Measurements from ENCODE around the gene SIDT1. TPM values are rescaled to one million over a fixed set of nuclear protein-coding genes. Genes with fewer than 3 reads are reported as not detected.
"Not testable (repeated sequence)": the region's sequence is repeated elsewhere in the genome, so short reads cannot be mapped to it uniquely, and the experiment has no call there.

The SIDT1 gene
- polyA plus RNA-seq, 2 donors = 0.41 to 1.0 TPM

DNA sequence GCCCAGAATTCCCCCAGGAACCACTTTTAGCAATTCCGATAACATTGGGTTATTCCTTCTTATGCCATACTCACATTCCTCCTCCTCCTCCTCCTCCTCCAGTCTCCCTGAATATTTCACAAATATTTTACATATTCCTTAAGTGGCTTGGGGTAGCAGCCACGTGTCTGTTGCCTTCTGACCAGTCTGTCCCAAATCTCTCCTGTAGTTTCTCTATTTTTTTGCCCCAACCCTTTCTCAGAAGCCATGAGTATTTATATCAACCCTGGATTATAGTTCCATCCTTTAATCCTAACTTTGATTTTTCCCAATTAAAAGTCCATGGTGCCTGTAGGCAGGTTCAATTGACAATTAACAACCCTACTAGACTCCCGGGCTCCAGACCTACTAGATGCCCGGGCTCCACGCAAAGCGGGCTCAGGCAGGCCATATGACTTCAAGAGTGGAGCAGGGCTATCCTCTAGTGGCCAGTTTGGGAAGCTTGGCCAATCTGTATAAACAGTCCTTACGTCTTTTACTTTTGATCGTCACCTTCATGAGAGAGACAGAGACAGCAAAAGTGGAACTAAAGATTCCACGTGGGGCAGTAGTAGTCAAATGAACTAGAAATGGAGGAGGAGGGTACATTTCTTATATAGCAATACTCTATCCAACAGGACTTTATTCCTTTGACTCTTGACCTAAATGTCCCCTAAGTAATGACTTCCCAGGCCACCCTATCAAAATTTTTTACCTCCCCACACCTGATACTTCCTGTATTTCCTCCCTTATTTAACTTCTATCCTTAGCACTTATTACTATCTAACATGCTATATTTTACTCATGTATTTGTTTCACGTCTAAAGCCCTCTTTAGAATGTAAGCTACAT lies 94.4 kb downstream of the SIDT1 start:
- H3K9me3 ChIP-seq (ENCODE audit: control insufficient read depth in 2 of 2, insufficient read depth in 1 of 2, low read depth in 1 of 2, low read length in 1 of 2) = no peaks in the 10 kb centered on the region
- no peak overlapping the region for H3K27ac ChIP-seq (ENCODE audit: low read depth in 2 of 2, low read length in 1 of 2)
- no peak overlapping the region for H3K4me3 ChIP-seq (ENCODE audit: low read depth in 1 of 2, low read length in 2 of 2)
- WGBS, 2 donors = 27 to 31% methylated on average over 10 of the region's 10 CpGs
- no peaks in the 10 kb centered on the region for H3K4me1 ChIP-seq (ENCODE audit: control insufficient read depth in 2 of 2, insufficient read depth in 2 of 2, low read length in 1 of 2)
- peaks cover 0 to 3% of the 10 kb centered on the region in 2 donors for H3K36me3 ChIP-seq (ENCODE audit: control insufficient read depth in 2 of 2, insufficient read depth in 2 of 2, low read length in 1 of 2)
- no peaks in the 10 kb centered on the region for H3K27me3 ChIP-seq (ENCODE audit: control insufficient read depth in 1 of 2, insufficient read depth in 2 of 2, low read length in 2 of 2)

GRCh38 chr3:113628316-113628715 lies 96.0 kb downstream of the SIDT1 start:
- Histone ChIP-seq H3K9me3 (ENCODE audit: control insufficient read depth in 2 of 2, insufficient read depth in 1 of 2, low read depth in 1 of 2, low read length in 1 of 2) (no peaks in the 10 kb centered on the region), H3K36me3 (ENCODE audit: control insufficient read depth in 2 of 2, insufficient read depth in 2 of 2, low read length in 1 of 2) (peaks cover 0 to 3% of the 10 kb centered on the region in 2 donors), H3K27ac (ENCODE audit: low read depth in 2 of 2, low read length in 1 of 2) (no peak overlapping the region), H3K27me3 (ENCODE audit: control insufficient read depth in 1 of 2, insufficient read depth in 2 of 2, low read length in 2 of 2) (no peaks in the 10 kb centered on the region), H3K4me1 (ENCODE audit: control insufficient read depth in 2 of 2, insufficient read depth in 2 of 2, low read length in 1 of 2) (no peaks in the 10 kb centered on the region), H3K4me3 (ENCODE audit: low read depth in 1 of 2, low read length in 2 of 2) (no peak overlapping the region)
- WGBS, 2 donors = 83 to 93% methylated on average over 2 of the region's 2 CpGs

DNA sequence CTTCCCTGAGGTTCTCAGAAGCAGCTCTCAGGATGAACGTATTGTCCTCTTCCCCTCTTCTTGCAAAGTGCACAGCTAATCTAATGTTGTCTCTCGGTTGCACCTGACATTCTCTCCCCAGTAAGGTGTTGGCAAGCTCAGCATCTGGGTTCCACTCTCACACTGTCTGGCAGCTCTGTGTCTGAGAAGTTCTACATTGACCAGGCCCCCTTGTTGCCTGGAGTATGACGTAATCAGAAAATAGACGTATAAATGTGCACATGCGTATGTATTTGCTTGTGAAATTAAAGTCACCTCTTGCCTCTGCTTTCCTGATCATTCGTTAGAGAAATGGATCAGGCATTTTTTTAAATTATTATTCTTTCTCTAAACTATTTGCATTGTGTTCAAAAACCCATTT lies 96.4 kb downstream of the SIDT1 start:
- H3K4me3 ChIP-seq (ENCODE audit: low read depth in 1 of 2, low read length in 2 of 2) = no peak overlapping the region
- H3K9me3 ChIP-seq (ENCODE audit: control insufficient read depth in 2 of 2, insufficient read depth in 1 of 2, low read depth in 1 of 2, low read length in 1 of 2) = no peaks in the 10 kb centered on the region
- no peaks in the 10 kb centered on the region for H3K4me1 ChIP-seq (ENCODE audit: control insufficient read depth in 2 of 2, insufficient read depth in 2 of 2, low read length in 1 of 2)
- peaks cover 0 to 3% of the 10 kb centered on the region in 2 donors for H3K36me3 ChIP-seq (ENCODE audit: control insufficient read depth in 2 of 2, insufficient read depth in 2 of 2, low read length in 1 of 2)
- H3K27me3 ChIP-seq (ENCODE audit: control insufficient read depth in 1 of 2, insufficient read depth in 2 of 2, low read length in 2 of 2) = no peaks in the 10 kb centered on the region
- no peak overlapping the region for H3K27ac ChIP-seq (ENCODE audit: low read depth in 2 of 2, low read length in 1 of 2)
- WGBS, 2 donors = 85 to 91% methylated on average over 6 of the region's 6 CpGs

DNA sequence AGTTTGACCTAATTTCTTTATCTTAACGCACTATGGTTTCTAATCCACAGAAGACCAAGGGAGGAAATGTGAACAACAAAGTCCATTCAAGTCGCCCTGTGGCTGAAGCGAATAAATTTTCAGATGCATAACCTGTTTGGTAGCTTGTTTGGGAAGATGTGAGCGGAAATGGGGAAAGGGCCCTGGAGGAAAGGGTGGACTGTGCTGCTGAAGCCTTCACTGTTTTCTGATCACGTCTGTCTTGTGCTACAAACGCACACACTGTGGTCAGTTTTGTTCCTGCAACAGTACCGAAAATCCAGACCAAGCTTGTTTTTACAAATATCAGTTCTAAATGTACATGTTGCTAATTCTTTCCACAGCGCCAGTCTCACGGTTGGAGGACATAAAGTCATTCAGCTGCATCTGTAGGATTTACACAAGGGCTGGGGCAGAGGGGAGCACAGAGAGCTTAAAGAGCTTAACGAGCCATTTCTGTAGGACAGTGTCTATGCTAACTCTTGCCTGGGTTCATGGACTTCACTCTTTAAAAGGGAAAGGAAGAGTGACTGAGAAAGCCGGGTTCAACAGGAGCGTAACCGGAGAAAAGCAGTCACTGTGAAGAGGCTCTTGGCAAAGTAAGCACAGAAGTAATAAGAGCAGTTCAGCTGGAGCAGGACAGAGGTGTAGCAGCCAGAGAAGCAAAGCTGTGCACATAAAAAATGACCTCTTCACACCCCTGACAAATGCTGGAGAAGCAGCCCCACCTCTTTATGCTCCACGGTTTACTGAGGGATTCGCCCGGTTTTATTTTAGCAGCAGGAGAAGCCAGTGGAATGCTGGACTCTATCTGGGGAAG lies 97.4 kb downstream of the SIDT1 start:
- Histone ChIP-seq H3K9me3 (ENCODE audit: control insufficient read depth in 2 of 2, insufficient read depth in 1 of 2, low read depth in 1 of 2, low read length in 1 of 2) (no peaks in the 10 kb centered on the region), H3K36me3 (ENCODE audit: control insufficient read depth in 2 of 2, insufficient read depth in 2 of 2, low read length in 1 of 2) (peaks cover 0 to 3% of the 10 kb centered on the region in 2 donors), H3K4me1 (ENCODE audit: control insufficient read depth in 2 of 2, insufficient read depth in 2 of 2, low read length in 1 of 2) (no peaks in the 10 kb centered on the region), H3K27ac (ENCODE audit: low read depth in 2 of 2, low read length in 1 of 2) (no peak overlapping the region), H3K4me3 (ENCODE audit: low read depth in 1 of 2, low read length in 2 of 2) (no peak overlapping the region), H3K27me3 (ENCODE audit: control insufficient read depth in 1 of 2, insufficient read depth in 2 of 2, low read length in 2 of 2) (no peaks in the 10 kb centered on the region)
- WGBS, 2 donors = 74 to 76% methylated on average over 16 of the region's 16 CpGs

DNA sequence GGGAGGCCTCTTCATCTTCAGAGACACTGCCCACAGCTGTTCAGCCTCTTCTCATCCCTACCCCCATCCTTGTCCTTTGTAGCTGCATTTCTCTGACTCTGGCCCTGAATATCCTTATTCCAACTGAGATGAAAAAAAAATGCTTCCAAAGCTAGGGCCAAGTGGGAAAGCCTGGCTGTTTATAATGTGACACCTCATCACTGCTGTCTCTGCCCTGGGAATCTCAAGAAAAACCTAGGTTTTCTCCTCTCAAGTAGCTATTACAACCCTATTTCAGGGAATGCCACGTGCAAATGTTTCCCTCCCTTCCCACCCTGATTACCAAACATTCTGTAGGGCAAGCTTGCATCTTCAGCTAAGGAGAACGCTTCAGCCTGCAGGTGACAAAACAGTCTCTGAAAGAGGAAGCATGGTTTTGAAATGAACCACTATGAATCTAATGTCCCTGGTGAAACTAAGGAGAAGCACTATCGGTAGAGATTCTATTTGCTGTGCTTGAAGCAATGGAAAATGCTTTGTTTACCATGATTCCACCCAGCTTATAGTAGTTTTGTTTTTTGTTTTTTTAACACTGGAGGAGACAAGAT lies 98.7 kb downstream of the SIDT1 start:
- 69% methylated on average over 3 of the region's 3 CpGs for WGBS, 2 donors
- Histone ChIP-seq H3K4me1 (ENCODE audit: control insufficient read depth in 2 of 2, insufficient read depth in 2 of 2, low read length in 1 of 2) (no peaks in the 10 kb centered on the region), H3K27me3 (ENCODE audit: control insufficient read depth in 1 of 2, insufficient read depth in 2 of 2, low read length in 2 of 2) (no peaks in the 10 kb centered on the region), H3K9me3 (ENCODE audit: control insufficient read depth in 2 of 2, insufficient read depth in 1 of 2, low read depth in 1 of 2, low read length in 1 of 2) (no peaks in the 10 kb centered on the region), H3K4me3 (ENCODE audit: low read depth in 1 of 2, low read length in 2 of 2) (no peak overlapping the region), H3K27ac (ENCODE audit: low read depth in 2 of 2, low read length in 1 of 2) (no peak overlapping the region), H3K36me3 (ENCODE audit: control insufficient read depth in 2 of 2, insufficient read depth in 2 of 2, low read length in 1 of 2) (peaks cover 0 to 3% of the 10 kb centered on the region in 2 donors)

DNA sequence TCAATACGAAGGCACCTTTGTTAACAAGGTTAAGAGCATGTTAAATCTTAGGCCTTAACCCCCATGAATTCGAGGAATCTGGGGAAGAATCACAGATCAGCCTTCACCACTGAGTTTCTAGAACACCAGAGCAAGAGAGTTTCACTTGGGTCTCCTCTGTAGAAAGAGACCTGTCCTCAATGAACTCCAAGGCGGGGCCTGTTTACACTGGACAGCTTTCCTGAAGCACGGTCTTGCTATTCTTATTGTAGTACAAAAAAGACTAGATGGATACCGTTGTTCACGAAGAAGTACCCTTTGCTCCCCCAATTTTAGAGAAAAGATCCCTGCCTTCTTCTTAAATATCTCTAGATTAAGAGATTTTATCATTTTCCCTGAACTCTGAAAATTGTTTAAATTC lies 99.2 kb downstream of the SIDT1 start:
- Histone ChIP-seq H3K4me1 (ENCODE audit: control insufficient read depth in 2 of 2, insufficient read depth in 2 of 2, low read length in 1 of 2) (no peaks in the 10 kb centered on the region), H3K4me3 (ENCODE audit: low read depth in 1 of 2, low read length in 2 of 2) (no peak overlapping the region), H3K9me3 (ENCODE audit: control insufficient read depth in 2 of 2, insufficient read depth in 1 of 2, low read depth in 1 of 2, low read length in 1 of 2) (no peaks in the 10 kb centered on the region), H3K27me3 (ENCODE audit: control insufficient read depth in 1 of 2, insufficient read depth in 2 of 2, low read length in 2 of 2) (no peaks in the 10 kb centered on the region), H3K36me3 (ENCODE audit: control insufficient read depth in 2 of 2, insufficient read depth in 2 of 2, low read length in 1 of 2) (peaks cover 0 to 3% of the 10 kb centered on the region in 2 donors), H3K27ac (ENCODE audit: low read depth in 2 of 2, low read length in 1 of 2) (no peak overlapping the region)
- 83 to 84% methylated on average over 6 of the region's 6 CpGs for WGBS, 2 donors

DNA sequence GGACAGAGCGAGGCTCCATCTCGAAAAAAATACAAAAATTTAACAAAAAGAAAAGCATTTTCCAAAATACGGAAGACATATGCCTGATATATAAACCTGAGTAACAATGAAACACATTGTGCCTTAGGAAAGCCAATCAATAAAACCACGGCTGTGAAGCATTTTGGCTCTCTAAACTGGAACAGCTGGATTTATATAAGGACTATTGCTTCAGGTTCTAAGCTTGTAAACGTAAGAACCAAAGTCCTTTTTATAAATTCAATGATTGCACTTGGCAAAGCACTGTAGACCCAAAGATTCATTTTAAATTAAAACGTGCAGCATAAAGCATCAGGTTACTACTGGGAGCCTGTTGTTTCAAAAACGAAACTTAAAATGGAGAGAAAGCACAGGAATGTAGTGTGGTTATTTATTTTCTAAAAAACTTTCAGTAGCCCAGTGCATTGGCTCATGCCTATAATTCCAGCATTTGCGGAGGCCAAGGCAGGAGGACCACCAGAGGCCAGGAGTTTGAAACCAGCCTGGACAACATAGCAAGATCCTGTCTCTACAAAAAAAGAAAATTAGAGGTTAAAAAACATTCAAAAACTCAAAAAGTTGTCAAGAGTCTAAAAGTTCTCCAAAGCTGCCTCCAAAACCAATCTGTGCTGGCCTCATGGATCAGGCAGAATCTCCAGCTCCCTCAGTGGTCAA lies 102.6 kb downstream of the SIDT1 start:
- WGBS, 2 donors = 69 to 79% methylated on average over 8 of the region's 8 CpGs
- Histone ChIP-seq H3K27ac (ENCODE audit: low read depth in 2 of 2, low read length in 1 of 2) (no peak overlapping the region), H3K9me3 (ENCODE audit: control insufficient read depth in 2 of 2, insufficient read depth in 1 of 2, low read depth in 1 of 2, low read length in 1 of 2) (no peaks in the 10 kb centered on the region), H3K4me3 (ENCODE audit: low read depth in 1 of 2, low read length in 2 of 2) (no peak overlapping the region), H3K4me1 (ENCODE audit: control insufficient read depth in 2 of 2, insufficient read depth in 2 of 2, low read length in 1 of 2) (no peaks in the 10 kb centered on the region), H3K36me3 (ENCODE audit: control insufficient read depth in 2 of 2, insufficient read depth in 2 of 2, low read length in 1 of 2) (no peaks in the 10 kb centered on the region), H3K27me3 (ENCODE audit: control insufficient read depth in 1 of 2, insufficient read depth in 2 of 2, low read length in 2 of 2) (no peaks in the 10 kb centered on the region)

- H3K4me3 ChIP-seq (ENCODE audit: low read depth in 1 of 2, low read length in 2 of 2); H3K27me3 ChIP-seq (ENCODE audit: control insufficient read depth in 1 of 2, insufficient read depth in 2 of 2, low read length in 2 of 2); H3K4me1 ChIP-seq (ENCODE audit: control insufficient read depth in 2 of 2, insufficient read depth in 2 of 2, low read length in 1 of 2); H3K9me3 ChIP-seq (ENCODE audit: control insufficient read depth in 2 of 2, insufficient read depth in 1 of 2, low read depth in 1 of 2, low read length in 1 of 2); H3K36me3 ChIP-seq (ENCODE audit: control insufficient read depth in 2 of 2, insufficient read depth in 2 of 2, low read length in 1 of 2); H3K27ac ChIP-seq (ENCODE audit: low read depth in 2 of 2, low read length in 1 of 2): not testable (repeated sequence)
- WGBS, 2 donors = 87 to 92% methylated on average over 7 of the region's 7 CpGs
Observed at GRCh38 chr3:113636034-113636433, 103.7 kb downstream of the SIDT1 start.

GRCh38 chr3:113637756-113638155 lies 105.4 kb downstream of the SIDT1 start:
- H3K4me3 ChIP-seq (ENCODE audit: low read depth in 1 of 2, low read length in 2 of 2) = no peak overlapping the region
- no peak overlapping the region for H3K27ac ChIP-seq (ENCODE audit: low read depth in 2 of 2, low read length in 1 of 2)
- H3K36me3 ChIP-seq (ENCODE audit: control insufficient read depth in 2 of 2, insufficient read depth in 2 of 2, low read length in 1 of 2) = no peaks in the 10 kb centered on the region
- H3K4me1 ChIP-seq (ENCODE audit: control insufficient read depth in 2 of 2, insufficient read depth in 2 of 2, low read length in 1 of 2) = no peaks in the 10 kb centered on the region
- H3K27me3 ChIP-seq (ENCODE audit: control insufficient read depth in 1 of 2, insufficient read depth in 2 of 2, low read length in 2 of 2) = no peaks in the 10 kb centered on the region
- WGBS, 2 donors = 94 to 95% methylated on average over 14 of the region's 14 CpGs
- no peaks in the 10 kb centered on the region for H3K9me3 ChIP-seq (ENCODE audit: control insufficient read depth in 2 of 2, insufficient read depth in 1 of 2, low read depth in 1 of 2, low read length in 1 of 2)

Data from esophagus (tissue), 2 donors.